NCI-H748 (cell line): ENCODE measurements around the gene JPT1.

Experiments used
- DNase-seq: peaks from one replicate; lab custom pipeline; 2025; ENCODE audit not compliant: unreplicated experiment; lab: John Stamatoyannopoulos, UW

Gene JPT1

DNA sequence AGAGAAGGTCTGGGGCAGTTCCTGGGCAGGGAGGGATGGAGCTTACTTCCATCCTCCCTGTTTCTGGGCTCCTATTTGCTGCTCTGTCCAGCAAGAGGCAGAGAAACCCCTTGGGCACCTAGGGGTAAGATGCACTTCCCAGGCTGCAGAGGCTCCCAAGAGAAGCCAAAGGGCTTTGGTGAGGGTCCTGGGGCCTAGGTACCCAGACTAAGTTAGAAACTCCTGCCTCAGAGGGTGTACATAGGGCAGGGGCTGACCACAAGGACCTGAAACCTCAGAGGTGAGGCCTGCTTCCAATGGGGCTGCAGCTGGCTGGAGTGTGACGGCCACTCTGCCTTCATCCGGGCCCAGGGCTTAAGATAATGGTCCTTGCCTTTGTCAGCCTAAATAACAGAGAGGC, 46.1 kb downstream of the JPT1 start:
- DNase-seq: no peak

DNA sequence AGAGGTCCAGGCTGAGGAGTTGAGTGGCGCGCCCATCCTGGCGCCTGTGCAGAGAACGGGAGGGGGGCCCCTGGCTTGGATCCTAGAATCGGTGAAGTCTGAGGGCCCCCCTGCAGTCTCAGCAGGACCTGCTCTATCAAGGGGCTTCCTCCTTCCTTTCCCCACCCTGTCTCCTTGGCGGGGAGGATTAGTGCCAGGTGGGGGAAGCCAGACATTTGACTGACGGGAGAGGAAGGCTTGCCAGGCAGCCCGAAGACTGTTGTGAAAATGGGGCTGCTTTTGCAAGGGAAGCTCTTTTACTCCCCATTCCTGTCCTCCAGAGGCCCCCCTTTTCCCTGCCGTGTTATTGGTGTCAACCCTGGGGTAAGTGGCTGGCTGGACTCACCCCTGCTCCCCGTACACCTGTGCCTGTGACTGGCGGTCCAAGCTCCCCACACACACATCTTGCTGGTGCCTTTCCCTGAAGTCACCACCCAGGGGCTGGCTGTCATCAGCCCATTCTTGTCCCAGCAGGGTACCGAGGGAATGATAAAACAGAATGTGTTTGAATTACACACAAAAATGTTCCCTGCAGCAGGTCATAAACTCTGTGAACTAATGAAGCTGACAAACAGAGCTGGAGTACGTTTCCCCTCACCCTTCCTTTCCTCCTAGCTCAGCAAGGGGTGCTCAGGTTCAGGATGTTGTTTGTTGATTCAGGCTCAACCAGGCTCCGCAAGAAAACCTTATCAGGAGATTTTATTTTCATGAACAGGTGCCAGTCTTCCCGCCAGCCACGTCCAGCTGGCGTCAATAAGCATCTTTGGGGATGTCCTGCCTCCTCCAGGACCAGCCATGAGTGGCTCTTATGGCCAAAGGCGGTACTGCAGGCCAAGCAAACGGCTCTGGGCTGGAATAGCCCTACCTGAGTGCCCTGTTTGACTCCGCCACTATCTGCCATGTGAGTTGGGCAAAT, 48.9 kb downstream of the JPT1 start:
- DNase-seq: peak; percentile 87

DNA sequence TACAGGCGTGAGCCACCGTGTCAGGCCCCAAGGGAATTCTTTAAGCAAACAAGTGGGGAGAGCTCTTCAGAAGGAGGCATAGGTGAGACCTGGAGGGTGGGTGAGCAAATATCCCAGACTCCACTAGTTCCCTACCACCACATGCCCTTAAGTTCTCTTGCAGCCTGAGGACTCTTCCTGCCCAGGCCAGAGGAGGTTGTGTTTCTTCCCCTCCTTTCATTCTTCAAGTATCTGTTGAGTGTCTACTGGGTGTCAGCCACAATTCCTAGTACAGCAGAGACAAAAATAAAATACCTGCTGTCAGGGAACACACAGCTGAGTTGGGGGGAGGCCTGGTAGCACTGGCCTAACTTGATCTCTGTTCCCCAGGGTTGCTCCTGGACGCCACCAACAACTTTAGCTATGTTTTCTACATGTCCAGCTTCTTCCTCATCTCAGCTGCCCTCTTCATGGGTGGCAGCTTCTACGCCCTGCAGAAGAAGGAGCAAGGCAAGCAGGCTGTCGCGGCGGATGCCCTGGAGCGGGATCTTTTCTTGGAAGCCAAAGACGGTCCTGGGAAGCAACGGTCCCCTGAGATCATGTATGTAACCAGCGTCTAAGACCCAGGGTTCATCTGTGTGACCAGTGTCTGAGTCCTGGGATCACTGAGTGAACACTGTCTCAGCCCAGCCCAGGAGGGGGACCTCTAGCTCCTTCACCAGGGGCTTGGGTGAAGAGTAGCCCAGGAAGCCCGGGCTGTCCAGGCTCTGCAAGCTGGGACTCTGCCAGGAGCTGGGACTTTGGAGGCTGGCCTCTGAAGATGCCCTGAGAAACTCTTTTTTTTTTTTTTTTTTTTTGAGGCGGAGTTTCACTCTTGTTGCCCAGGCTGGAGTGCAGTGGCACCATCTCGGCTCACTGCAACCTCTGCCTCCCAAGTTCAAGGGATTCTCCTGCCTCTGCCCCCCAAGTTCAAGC, 50.4 kb downstream of the JPT1 start:
- DNase-seq: no peak

DNA sequence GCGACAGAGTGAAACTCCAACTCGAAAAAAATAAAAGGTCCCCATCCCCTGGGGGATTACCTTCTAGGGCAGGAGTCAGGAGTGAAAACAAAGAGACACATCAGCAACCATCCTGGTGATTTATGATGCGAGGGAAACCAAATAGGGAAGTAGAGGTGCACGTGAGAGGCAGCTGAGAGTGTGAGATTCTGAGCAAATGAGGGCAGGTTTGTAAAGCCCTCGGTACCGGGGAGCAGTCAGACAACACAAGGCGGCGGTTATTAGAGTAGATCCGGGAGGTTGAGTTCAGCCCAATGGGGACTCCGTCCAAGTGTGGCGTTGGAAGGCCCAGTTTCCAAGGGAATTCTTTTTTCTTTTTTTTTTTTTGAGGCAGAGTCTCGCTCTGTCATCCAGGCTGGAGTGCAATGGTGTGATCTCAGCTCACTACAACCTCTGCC, 51.9 kb downstream of the JPT1 start:
- DNase-seq: no peak

DNA sequence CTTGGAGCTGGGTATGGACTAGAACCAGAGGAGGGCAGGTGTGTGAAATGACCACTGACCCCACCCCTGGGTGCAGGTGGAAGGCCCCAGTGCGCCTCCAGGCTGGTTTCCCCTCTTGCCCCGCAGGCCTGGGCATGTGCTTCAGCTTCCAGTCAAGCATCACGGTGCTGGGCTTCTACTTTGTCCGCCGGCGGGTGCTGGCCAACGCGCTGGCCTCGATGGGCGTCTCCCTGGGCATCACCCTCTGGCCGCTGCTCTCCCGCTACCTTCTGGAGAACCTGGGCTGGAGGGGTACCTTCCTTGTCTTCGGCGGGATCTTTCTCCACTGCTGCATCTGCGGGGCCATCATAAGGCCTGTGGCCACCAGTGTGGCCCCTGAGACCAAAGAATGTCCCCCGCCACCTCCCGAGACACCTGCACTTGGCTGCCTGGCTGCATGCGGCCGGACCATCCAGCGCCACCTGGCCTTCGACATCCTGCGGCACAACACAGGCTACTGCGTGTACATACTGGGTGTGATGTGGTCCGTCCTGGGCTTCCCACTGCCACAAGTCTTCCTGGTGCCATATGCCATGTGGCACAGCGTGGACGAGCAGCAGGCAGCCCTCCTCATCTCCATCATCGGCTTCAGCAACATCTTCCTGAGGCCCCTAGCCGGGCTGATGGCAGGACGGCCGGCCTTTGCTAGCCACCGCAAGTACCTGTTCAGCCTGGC, 54.3 kb downstream of the JPT1 start:
- no peak for DNase-seq

DNA sequence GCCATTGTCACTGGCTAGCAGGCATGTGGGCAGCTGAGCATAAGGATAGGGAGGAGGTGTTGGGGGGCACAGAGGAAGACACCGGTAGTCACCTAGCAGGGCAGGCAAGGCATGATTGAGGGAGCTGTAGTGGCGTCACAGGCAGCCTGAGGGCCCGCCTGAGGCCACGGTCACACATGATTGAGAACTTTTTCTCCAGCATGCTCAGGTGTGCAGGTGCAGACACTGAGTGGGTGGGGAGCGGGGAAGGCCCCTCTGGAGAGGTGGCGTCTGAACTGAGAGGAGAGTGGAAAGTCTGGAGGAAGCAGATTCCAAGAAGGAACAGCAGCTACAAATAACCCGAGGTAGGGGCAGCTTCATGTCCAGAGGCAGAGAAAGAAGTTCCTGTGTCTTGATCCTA, 55.5 kb downstream of the JPT1 start:
- DNase-seq: no peak

DNA sequence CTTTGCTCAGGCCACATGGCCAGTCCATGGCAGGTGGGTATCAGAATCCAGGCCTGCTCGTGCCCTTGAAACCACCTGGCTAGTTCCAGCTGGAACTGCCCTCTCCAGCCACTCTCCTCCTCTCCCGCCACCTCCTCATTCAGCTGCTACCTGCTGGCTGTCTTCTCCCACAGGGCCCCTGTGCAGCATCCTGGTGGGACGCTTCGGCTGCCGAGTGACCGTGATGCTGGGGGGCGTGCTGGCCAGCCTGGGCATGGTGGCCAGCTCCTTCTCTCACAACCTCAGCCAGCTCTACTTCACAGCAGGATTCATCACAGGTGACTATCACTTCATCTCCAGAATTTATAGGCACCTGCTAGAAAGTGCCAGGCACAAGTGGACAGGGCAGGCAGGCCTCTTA, 56.4 kb downstream of the JPT1 start:
- no peak for DNase-seq

DNA sequence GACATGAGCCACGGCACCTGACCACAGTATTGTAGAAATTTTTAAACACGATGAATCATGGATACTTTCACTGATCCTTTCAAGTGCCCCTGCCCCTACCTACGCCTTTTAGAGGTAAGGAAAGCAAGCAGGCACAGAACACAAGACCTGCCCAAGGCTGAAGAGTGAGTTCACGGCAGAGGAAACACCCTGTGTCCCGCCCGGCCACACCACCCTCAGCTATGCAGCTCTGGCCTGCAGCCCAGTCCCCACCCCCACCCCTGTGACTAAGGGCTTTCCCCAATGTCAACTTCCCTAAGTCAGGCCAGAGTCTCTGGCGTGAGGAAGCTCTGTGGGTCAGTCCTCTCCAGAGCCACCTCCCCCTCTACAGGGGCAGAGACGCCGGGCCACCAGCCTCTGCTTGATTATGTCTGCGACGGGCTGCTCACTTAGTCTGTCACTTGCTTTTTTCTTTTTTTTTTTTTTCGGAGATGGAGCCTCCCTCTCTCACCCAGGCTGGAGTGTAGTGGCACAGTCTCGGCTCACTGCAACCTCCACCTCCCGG, 58.2 kb downstream of the JPT1 start:
- DNase-seq: no peak

DNA sequence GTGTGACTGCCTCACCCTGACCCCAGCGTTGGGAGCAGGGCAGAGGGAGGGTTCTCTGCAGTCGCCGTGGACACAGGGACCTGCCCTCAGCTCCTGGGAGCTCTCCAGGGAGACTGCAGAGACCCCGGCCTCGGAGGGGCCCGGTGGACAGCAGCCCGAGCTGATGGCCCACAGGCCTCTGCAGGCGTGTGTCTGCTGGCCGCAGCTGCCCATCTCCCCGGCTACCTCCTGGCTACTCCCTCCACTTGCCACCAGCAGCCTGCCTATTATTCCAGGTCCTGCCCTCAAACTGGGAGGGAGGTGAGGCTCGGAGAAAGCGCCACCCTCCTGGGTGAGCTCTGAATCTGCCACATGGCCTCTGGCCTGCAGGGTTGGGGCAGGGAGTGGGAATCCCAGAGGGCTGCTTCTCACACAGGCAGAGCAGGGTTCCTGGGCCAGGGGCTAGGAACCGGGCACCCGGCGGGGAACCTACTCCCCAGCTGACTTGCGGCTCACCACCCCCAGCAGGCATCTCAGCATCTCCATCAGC, 59.4 kb downstream of the JPT1 start:
- no peak for DNase-seq

DNA sequence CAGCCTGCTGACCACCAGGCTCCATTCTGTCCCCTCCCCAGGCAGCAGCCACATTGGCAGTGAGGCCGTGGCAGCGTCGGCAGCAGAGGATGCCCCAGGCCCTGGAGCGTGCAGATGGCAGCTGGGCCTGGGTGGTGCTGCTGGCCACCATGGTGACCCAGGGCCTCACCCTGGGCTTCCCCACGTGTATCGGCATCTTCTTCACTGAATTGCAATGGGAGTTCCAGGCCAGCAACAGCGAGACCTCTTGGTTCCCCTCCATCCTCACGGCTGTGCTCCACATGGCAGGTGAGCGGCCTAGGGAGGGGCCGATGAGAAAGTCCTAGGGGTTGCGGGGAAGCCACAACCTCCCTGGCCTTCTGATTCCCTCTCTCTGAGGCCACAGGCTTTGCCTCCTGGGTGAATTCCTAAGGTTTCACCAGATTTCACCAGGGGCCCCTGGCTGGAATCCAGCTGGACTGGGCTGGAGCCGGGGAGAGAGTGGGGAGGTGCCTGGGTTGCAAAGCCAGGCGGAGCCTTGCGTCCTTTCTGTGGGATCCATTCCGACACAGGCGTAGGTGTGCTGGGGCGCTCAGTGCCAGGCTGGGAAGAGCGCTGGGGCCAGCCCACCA, 60.7 kb downstream of the JPT1 start:
- no peak for DNase-seq

DNA sequence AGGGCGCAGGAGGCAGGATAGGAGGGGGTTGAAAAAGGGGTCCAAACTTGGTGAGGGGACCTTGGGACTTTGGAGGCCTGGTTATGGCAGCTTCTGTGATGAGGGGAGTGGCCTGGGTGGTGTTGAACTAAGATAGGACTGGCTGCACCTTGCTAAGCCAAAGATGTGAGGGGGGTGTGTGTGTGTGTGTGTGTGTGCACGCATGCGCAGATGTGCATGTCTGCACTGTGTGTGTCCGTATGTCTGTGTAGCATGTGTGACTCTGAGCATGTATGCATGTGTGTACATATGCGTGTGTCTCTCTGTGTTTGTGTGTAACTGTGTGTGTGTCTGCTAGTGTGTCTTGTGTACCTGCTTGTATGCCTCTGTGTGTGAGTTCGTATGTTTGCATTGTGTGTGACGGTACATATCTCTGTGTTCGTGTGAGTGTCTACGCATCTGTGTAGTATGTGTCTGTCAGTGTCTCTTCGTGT, 62.4 kb downstream of the JPT1 start:
- DNase-seq: no peak

DNA sequence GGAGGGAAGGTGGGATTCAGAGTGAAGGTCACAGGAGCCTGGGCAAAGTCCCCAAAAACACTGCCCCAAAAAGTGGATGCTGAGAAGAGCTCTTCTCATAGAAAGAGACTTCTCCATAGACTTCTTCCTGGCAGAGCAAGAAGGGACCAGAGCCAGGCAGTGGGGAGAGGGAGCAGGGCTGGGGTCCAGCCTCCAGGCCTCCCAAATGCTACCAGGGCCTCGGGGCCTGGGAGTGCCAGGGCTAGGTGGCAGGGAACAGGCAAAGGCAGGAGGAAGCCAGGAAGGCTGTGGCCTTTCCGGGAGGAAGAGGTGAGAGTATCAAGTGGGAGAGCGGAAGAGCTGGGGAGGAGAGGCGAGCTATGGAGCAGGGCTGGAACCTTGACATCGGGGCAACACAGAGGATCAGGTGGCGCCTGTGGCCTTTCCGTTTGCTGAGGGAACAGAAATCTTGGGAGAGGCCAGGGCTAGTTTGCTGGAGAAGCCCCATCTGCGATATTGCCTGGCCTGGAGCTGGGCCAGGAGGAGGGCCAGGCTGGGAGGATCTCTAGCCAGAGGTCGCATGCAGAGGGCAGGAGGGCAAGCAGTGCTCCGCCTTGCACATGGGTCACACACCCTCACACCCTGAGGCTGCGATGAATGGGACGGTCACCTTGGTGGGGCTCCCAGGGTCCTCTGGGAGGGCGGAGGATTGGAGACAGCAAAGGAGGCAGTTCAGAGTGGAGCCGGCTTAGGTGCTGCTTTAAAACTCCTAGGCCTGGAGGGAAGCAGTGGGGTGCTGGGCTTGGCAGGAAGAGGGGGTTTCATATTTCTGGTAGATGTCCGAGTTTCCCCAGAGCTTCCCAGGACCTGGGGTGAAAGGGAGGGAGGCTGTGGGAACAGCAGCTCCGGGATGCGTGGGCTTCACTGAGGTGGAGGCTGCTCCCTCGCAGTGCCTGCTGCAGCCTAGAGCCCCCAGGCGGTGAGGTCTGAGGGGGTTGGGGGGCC, 63.1 kb downstream of the JPT1 start:
- DNase-seq: no peak

DNA sequence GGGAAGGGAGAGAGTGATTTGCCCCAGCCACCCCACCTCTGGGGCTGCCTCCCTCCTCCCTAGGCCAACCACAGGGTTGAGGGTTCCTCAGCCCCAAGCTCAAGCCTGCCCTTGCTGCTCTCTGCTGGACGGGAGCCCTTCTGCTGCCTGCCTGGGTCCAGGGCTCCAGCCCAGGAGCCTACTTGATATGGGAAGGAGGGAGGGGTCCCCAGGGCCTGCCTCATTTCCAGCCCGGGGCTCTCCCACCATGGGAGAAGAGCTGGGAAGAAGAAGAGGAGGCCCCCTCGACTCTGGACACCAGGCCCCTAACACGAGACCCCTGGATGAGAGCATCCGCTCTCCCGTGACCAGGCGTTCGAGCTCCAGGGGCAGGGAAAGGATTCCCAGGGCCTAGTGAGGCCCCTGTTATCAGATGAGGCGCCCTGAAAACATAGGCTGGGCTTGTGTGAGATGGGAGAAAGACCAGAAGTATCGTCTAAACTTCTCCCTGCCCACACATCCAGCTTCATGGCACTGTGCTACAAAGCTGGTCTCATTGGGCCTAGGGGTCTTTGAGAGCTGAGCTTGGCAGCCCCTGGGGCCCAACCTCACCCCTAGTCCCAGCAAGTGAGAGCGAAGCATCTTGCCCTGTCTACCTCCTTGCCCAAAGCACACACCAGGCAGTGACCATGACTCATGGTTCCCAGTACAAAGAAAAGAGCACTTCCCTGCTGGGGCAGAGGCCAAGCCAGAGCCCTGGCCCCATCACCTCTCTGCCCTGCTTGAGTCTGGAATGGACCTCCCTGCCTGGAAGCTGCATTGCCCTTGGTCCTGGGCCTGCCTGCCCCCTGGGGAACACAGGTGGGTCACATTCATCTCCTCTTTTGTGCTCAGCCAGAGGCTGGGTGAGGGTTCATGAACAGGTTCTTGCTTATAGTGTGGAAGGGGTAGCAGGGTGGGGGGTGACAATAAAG, 65.6 kb downstream of the JPT1 start:
- no peak for DNase-seq

DNA sequence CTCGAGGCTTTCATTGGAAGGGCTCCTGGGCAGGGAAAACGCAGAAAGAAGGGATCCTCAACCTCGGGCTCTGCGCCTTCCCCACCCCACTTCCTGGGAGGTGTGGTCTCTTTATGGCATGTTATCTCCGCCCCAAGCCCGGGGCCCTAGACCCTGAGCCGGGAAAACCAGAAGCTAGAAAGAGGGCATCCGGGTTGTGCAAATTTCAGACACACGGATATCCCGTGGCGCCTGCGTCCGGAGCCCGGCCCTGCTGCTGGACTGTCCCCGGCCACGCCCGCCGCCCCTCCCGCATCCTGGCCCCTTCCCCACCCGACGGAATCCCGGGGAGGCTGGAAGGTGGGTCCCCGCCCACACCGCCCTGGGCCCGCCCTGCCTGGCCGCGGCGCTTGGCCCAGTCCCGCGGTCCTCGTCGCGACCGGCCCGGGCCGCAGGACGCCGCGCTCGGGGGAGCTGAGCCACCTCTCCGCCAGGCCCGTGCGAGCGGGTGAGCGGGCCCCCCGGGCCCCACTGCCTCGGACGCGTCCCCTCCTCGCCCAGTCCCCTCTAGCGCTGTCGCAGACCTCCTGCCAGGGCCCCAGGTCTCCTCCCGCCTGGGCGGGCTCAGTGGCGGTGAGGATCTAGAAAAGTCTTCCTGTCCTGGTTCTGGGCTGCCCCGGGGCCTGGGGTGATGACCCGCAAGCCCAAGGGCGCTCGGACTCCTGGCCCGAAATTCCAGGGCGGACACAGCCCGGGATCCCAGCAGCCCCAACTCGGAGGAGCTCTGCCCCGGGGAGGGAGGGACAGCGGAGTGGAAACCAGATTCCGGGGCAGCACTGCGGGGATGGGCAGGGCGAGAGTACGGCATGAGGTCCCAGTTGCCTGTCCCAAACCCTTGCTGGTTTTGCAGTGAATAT, 66.5 kb downstream of the JPT1 start, which contains the start of gene SLC16A5:
SLC16A5 (plus strand) TSS at position 397 of the 896 bp plus-strand sequence. CDS start 5,683 bp downstream, outside the sequence.
- DNase-seq: peak; percentile 35

DNA sequence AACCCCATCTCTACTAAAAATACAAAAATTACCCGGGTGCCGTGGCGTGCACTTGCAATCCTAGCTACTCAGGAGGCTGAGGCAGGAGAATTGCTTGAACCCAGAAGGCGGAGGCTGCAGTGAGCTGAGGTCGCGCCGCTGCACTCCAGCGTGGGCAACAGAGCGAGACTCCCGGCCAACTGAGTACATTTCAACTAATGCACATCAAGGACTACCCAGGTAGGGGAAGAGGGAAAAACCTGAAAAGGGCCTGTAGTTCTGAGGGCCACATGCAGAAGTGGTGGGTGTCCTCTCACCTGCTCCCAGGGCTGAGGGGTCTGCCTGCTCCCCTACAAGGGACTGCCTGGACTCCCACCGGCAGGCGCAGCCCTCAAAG, 67.1 kb downstream of the JPT1 start:
- no peak for DNase-seq

DNA sequence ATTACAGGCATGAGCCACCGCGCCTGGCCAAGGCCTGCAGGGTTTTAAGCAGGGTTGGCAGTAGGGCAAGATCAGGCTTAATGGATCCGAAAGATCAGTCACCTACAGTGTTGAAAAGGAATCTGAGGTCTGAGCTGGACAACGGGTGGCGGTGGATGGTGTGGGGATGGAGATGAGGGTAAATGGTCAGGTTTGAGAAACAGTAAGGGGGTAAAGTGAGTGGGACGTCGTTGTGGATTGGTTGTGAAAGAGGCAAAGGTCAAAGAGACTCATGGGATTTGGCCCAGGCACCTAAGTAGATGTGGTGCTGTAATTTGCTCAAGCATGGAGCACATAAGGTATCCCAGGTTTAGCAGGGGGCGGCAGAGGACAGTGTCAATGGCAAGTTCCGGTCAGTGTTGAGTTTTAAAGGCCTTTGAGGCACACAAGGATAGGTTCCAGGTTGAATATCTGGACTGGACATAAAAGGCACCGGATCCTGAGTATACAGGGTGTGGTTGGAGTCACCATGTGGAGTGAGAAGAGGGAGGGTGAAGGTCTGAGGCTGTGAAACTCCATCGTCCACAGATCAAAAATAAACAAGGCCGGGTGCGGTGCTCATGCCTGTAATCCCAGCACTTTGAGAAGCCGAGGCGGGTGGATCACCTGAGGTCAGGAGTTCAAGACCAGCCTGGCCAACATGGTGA, 67.7 kb downstream of the JPT1 start:
- no peak for DNase-seq
